HepG2 (cell line): Measurements from ENCODE around the gene ULK4. TPM values are rescaled to one million over a fixed set of nuclear protein-coding genes. Genes with fewer than 3 reads are reported as not detected.

Experiments used
- ATAC-seq: fragments of 200-7000 bp; cut with Tn5 transposase; 3 replicates; pipeline ENCODE4 v1.9.1; 2020; ENCODE audit warnings: mild to moderate bottlenecking, moderate library complexity
- BruUV-seq: library from RNA; stranded (reverse); fragments of 400-500 nt; replicated peaks from 2 replicates; lab custom pipeline; 2021; lab: Mats Ljungman, UMichigan
- CTCF ChIA-PET: fragments of 300-600 bp; formaldehyde crosslinking; extraction: SDS; loops from one replicate; lab custom pipeline; 2021; ENCODE audit warnings: low total read pairs, inconsistent platforms, low intra/inter-chr PET ratio; lab: Yijun Ruan, JAX
- POLR2A ChIA-PET: fragments of 350-600 bp; sonication (Branson Sonifier 250); formaldehyde crosslinking; loops from one replicate; lab custom pipeline; 2020; ENCODE audit warnings: antibody characterized with exemption, inconsistent platforms; lab: Yijun Ruan, JAX
- DNase-seq: peaks from one replicate; pipeline ENCODE4 v3.0.0-alpha.2; 2015; ENCODE audit warnings: low spot score
- FAIRE-seq: peaks from 3 replicates; lab custom pipeline; 2011; peaks lifted over from hg19 to GRCh38; lab: Jason Lieb, UNC
- H2AFZ ChIP-seq: one replicate; pipeline ENCODE4 v1.6.1; 2011; ENCODE audit warnings: low read length, inconsistent platforms
- H3K27ac ChIP-seq: fragments of 300-600 bp; 3 replicates; pipeline ENCODE4 v1.8.0; 2011; ENCODE audit warnings: mixed run types, mild to moderate bottlenecking, mixed read lengths, low read length, inconsistent platforms; ENCODE audit not compliant: insufficient read depth; ENCODE audit errors: extremely low read length
- H3K27me3 ChIP-seq, 2 experiments: fragments of 200-600 bp in 1 of 2; 2 replicates in 1 of 2; 3 replicates in 1 of 2; pipeline versions ENCODE4 v1.6.0 to v1.8.0; 2011; ENCODE audit warnings: low read length in 2 of 2, mild to moderate bottlenecking in 2 of 2, moderate library complexity in 2 of 2, inconsistent platforms in 1 of 2; ENCODE audit not compliant: insufficient read depth in 2 of 2, control insufficient read depth in 1 of 2
- H3K36me3 ChIP-seq, 2 experiments: fragments of 200-600 bp in 1 of 2; replicated peaks in 1 of 2; 2 replicates in 1 of 2; 3 replicates in 1 of 2; pipeline versions ENCODE4 v1.5.1 to v1.8.0; 2011; ENCODE audit warnings: low read length in 2 of 2, inconsistent platforms in 1 of 2; ENCODE audit not compliant: insufficient read depth in 2 of 2, control insufficient read depth in 1 of 2
- H3K4me1 ChIP-seq: 2 replicates; pipeline ENCODE4 v1.5.1; 2012; ENCODE audit warnings: low read length, inconsistent platforms; ENCODE audit not compliant: insufficient read depth
- H3K4me2 ChIP-seq: 2 replicates; pipeline ENCODE4 v1.6.0; 2011; ENCODE audit warnings: low read depth, low read length, inconsistent platforms
- H3K4me3 ChIP-seq, 3 experiments: fragments of 200-600 bp in 1 of 3; sonication (generic), shearing (Covaris generic) in 1 of 3; replicated peaks in 1 of 3; 2 replicates each; pipeline ENCODE4 v1.5.1; 2011 to 2016; ENCODE audit warnings: low read length in 3 of 3, inconsistent platforms in 2 of 3, low read depth in 2 of 3, mild to moderate bottlenecking in 2 of 3, control low read depth in 1 of 3, mixed read lengths in 1 of 3; ENCODE audit not compliant: insufficient read depth in 1 of 3
- H3K79me2 ChIP-seq: one replicate; pipeline ENCODE4 v1.6.1; 2011; ENCODE audit warnings: low read length, inconsistent platforms; ENCODE audit not compliant: insufficient read depth
- H3K9ac ChIP-seq: 2 replicates; pipeline ENCODE4 v1.6.0; 2011; ENCODE audit warnings: mild to moderate bottlenecking, low read depth, low read length, inconsistent platforms; ENCODE audit not compliant: insufficient read depth
- H3K9me3 ChIP-seq: 2 replicates; pipeline ENCODE4 v1.5.1; 2012; ENCODE audit warnings: mild to moderate bottlenecking, low read length
- H4K20me1 ChIP-seq: 2 replicates; pipeline ENCODE4 v1.6.0; 2011; ENCODE audit warnings: inconsistent platforms, mild to moderate bottlenecking, low read length, moderate library complexity; ENCODE audit not compliant: insufficient read depth
- ATF7-NPFF ChIP-seq: sonication (generic); formaldehyde crosslinking; IDR thresholded peaks from 2 replicates; pipeline ENCODE4 v1.8.1; 2023; ENCODE audit warnings: mild to moderate bottlenecking, low read depth, missing genetic modification reagents, moderate library complexity
- FOXO1 ChIP-seq: sonication (generic); formaldehyde crosslinking; IDR thresholded peaks from 2 replicates; pipeline ENCODE4 v1.4.0; 2020; ENCODE audit warnings: missing genetic modification reagents
- HOXA9 ChIP-seq: sonication (generic); formaldehyde crosslinking; IDR thresholded peaks from 2 replicates; pipeline ENCODE4 v1.8.1; 2022; ENCODE audit warnings: missing genetic modification reagents, mild to moderate bottlenecking, moderate library complexity, borderline replicate concordance
- MYNN ChIP-seq: sonication (generic); formaldehyde crosslinking; IDR thresholded peaks from 2 replicates; pipeline ENCODE4 v1.4.0; 2020; ENCODE audit warnings: mild to moderate bottlenecking, low read depth, missing genetic modification reagents
- SAFB2 ChIP-seq: sonication (generic); formaldehyde crosslinking; IDR thresholded peaks from 2 replicates; pipeline ENCODE4 v1.5.1; 2020; ENCODE audit warnings: missing genetic modification reagents, low read depth, mild to moderate bottlenecking, borderline replicate concordance
- SATB2 ChIP-seq: sonication (generic); formaldehyde crosslinking; IDR thresholded peaks from 2 replicates; pipeline ENCODE4 v1.5.0; 2020; ENCODE audit warnings: missing genetic modification reagents
- SIN3B ChIP-seq: fragments of 150-350 bp; IDR thresholded peaks from 2 replicates; pipeline ENCODE4 v1.6.1; 2014; ENCODE audit warnings: low read length
- SRSF1 ChIP-seq: fragments of 200-400 bp; formaldehyde crosslinking; optimal IDR thresholded peaks from 2 replicates; pipeline ENCODE3; 2017; ENCODE audit warnings: mild to moderate bottlenecking, low read depth, low read length, moderate library complexity
- ZMYM2 ChIP-seq: sonication (generic); formaldehyde crosslinking; IDR thresholded peaks from 2 replicates; pipeline ENCODE4 v1.8.0; 2022; ENCODE audit warnings: mild to moderate bottlenecking, missing genetic modification reagents
- ZNF136 ChIP-seq: sonication (generic); formaldehyde crosslinking; IDR thresholded peaks from 2 replicates; pipeline ENCODE4 v1.8.1; 2022; ENCODE audit warnings: low read depth, mild to moderate bottlenecking, moderate library complexity, missing genetic modification reagents
- ZNF224 ChIP-seq: sonication (generic); formaldehyde crosslinking; IDR thresholded peaks from 2 replicates; pipeline ENCODE4 v1.5.0; 2020; ENCODE audit warnings: mild to moderate bottlenecking, missing genetic modification reagents
- ZNF3 ChIP-seq: IDR thresholded peaks from 2 replicates; pipeline ENCODE4 v1.7.0; 2017; ENCODE audit warnings: inconsistent platforms
- ZNF547 ChIP-seq: sonication (generic); formaldehyde crosslinking; IDR thresholded peaks from 2 replicates; pipeline ENCODE4 v1.5.1; 2020; ENCODE audit warnings: mild to moderate bottlenecking, missing genetic modification reagents
- ZNF724P ChIP-seq: sonication (generic); formaldehyde crosslinking; IDR thresholded peaks from 2 replicates; pipeline ENCODE4 v1.8.0; 2022; ENCODE audit warnings: missing genetic modification reagents, borderline replicate concordance
- WGBS: methylation state at CpG from one replicate; pipeline ENCODE4 v1.1.6; 2017; ENCODE audit warnings: low lambda C conversion rate; 5-methylcytosine and 5-hydroxymethylcytosine counted together
- in situ Hi-C: cut with HindIII; loops from 2 replicates; pipeline ENCODE4 v1.10.0; 2017; ENCODE audit warnings: low pct_unique_long_range_greater_than_20kb; ENCODE audit not compliant: extremely low pct_ligation_motif_present
- intact Hi-C: fragments of 100-400 bp; cut with micrococcal nuclease; formaldehyde crosslinking; loops from one replicate; pipeline ENCODE4 v1.10.0; 2022; ENCODE audit not compliant: unreplicated experiment
- polyA plus RNA-seq, 8 experiments: library from polyadenylated mRNA; depleted of rRNA in 3 of 8; stranded (reverse) in 7 of 8; unstranded in 1 of 8; fragments of >200 nt; fragmentation: Illumina TruSeq in 4 of 8; extraction: Trizol in 4 of 8; gene quantifications; 2 replicates each; pipeline versions ENCODE4 v1.2.1 to v1.2.3, GENCODE V29; 2011 to 2016; ENCODE audit warnings: low read depth in 4 of 8, missing spikeins in 1 of 8, mixed read lengths in 1 of 8; ENCODE audit not compliant: insufficient read depth in 1 of 8
- total RNA-seq, 5 experiments: library from RNA; depleted of rRNA; stranded (reverse); fragments of >200 nt; fragmentation: Illumina TruSeq; extraction: Trizol; gene quantifications; 2 replicates each; pipeline ENCODE4 v1.2.3, GENCODE V29; 2016; ENCODE audit warnings: low read depth in 1 of 5
- TF ChIP-seq, protein P1 (sequence below): sonication (generic); formaldehyde crosslinking; IDR thresholded peaks from 2 replicates; pipeline ENCODE4 v1.4.0; 2020; ENCODE audit warnings: missing genetic modification reagents
- TF ChIP-seq, protein P2 (sequence below), 2 experiments: sonication (generic) in 1 of 2; formaldehyde crosslinking in 1 of 2; IDR thresholded peaks; 2 replicates each; pipeline versions ENCODE4 v1.5.1 to v1.6.1; 2011 to 2020; ENCODE audit warnings: borderline replicate concordance in 1 of 2, low read depth in 1 of 2, low read length in 1 of 2, mild to moderate bottlenecking in 1 of 2, missing genetic modification reagents in 1 of 2, moderate library complexity in 1 of 2
- TF ChIP-seq, protein P3 (sequence below): sonication (generic); formaldehyde crosslinking; IDR thresholded peaks from 2 replicates; pipeline ENCODE4 v1.4.0; 2020; ENCODE audit warnings: low read depth, mild to moderate bottlenecking, missing genetic modification reagents
- TF ChIP-seq, protein P4 (sequence below): sonication (generic); formaldehyde crosslinking; IDR thresholded peaks from 2 replicates; pipeline ENCODE4 v1.9.0; 2022; ENCODE audit warnings: low read depth, missing genetic modification reagents

ULK4 gene
- total and polyA plus RNA-seq, 2 of the 13 experiments (the other 11 are each of a cell fraction or from before 2014, with no cell fraction given) = 6.7 to 11.8 TPM

DNA sequence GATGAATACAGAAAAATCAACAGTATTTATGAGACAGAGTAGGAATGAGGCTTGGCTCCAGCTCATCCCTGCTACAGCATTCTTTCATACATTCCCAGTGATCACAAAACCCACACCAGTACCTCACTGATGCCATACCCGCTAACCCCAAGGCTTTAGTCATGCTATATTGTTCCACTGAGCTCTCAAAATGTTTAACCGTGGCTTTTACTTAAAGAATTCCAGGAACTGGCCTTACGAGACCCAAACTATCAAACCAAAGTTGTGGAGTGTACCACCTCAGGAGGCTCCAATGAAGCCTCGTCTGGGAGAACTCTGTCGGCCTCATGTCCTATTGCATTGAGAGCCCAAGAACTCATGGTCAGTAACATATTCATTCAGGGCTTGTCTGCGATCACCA is 278.9 kb downstream of the ULK4 start:
- no peak for ATAC-seq
- Histone ChIP-seq H3K4me1 (peaks cover 29% of the 10 kb centered on the region), H3K27ac (no peak overlapping the region), H3K4me3 (no peak overlapping the region), H3K9ac (no peak overlapping the region), H2AFZ (no peak overlapping the region), H3K79me2 (no peaks in the 10 kb centered on the region), H3K9me3 (no peaks in the 10 kb centered on the region), H3K36me3 (no peaks in the 10 kb centered on the region), H3K27me3 (no peaks in the 10 kb centered on the region), H3K4me2 (no peak overlapping the region), H4K20me1 (no peaks in the 10 kb centered on the region)
- ChIA-PET CTCF (no interaction called here), POLR2A (no interaction called here)
- no peak for DNase-seq
- 93% methylated on average over 5 of the region's 6 CpGs for WGBS
- FAIRE-seq = no peak
- intact Hi-C loops (no loop called here), in situ Hi-C loops (no loop called here)
- TF ChIP-seq ATF7-NPFF (CRISPR knock-in tag) (no peak), SIN3B (no peak), HOXA9 (no peak), SAFB2 (CRISPR knock-in tag) (no peak), ZNF224 (CRISPR knock-in tag) (no peak), ZNF136 (CRISPR knock-in tag) (no peak), MYNN (CRISPR knock-in tag) (no peak), ZNF547 (CRISPR knock-in tag) (no peak), FOXO1 (CRISPR knock-in tag) (no peak), ZMYM2 (CRISPR knock-in tag) (no peak), ZNF724P (CRISPR knock-in tag) (no peak), SATB2 (CRISPR knock-in tag) (no peak), ZNF3 (CRISPR knock-in tag) (no peak), SRSF1 (no peak)
- TF ChIP-seq, protein P1, sequence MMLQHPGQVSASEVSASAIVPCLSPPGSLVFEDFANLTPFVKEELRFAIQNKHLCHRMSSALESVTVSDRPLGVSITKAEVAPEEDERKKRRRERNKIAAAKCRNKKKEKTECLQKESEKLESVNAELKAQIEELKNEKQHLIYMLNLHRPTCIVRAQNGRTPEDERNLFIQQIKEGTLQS (CRISPR knock-in tag) = no peak
- TF ChIP-seq, protein P2, sequence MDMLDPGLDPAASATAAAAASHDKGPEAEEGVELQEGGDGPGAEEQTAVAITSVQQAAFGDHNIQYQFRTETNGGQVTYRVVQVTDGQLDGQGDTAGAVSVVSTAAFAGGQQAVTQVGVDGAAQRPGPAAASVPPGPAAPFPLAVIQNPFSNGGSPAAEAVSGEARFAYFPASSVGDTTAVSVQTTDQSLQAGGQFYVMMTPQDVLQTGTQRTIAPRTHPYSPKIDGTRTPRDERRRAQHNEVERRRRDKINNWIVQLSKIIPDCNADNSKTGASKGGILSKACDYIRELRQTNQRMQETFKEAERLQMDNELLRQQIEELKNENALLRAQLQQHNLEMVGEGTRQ (IDR thresholded peaks at IDR 0.05; ENCODE audit: low read depth, low read length) = no peak
- TF ChIP-seq, protein P2 (CRISPR knock-in tag; IDR thresholded peaks at IDR 0.05; ENCODE audit: borderline replicate concordance) = no peak
- TF ChIP-seq, protein P3, sequence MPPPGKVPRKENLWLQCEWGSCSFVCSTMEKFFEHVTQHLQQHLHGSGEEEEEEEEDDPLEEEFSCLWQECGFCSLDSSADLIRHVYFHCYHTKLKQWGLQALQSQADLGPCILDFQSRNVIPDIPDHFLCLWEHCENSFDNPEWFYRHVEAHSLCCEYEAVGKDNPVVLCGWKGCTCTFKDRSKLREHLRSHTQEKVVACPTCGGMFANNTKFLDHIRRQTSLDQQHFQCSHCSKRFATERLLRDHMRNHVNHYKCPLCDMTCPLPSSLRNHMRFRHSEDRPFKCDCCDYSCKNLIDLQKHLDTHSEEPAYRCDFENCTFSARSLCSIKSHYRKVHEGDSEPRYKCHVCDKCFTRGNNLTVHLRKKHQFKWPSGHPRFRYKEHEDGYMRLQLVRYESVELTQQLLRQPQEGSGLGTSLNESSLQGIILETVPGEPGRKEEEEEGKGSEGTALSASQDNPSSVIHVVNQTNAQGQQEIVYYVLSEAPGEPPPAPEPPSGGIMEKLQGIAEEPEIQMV = no peak
- TF ChIP-seq, protein P4, sequence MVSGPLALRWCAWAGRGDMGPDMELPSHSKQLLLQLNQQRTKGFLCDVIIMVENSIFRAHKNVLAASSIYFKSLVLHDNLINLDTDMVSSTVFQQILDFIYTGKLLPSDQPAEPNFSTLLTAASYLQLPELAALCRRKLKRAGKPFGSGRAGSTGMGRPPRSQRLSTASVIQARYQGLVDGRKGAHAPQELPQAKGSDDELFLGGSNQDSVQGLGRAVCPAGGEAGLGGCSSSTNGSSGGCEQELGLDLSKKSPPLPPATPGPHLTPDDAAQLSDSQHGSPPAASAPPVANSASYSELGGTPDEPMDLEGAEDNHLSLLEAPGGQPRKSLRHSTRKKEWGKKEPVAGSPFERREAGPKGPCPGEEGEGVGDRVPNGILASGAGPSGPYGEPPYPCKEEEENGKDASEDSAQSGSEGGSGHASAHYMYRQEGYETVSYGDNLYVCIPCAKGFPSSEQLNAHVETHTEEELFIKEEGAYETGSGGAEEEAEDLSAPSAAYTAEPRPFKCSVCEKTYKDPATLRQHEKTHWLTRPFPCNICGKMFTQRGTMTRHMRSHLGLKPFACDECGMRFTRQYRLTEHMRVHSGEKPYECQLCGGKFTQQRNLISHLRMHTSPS (CRISPR knock-in tag) = no peak
- no TSS peak for BruUV-seq
